ENCODE data around the gene GNRHR.

The GNRHR gene

GRCh38 chr4:67704843-67705242 is 49.3 kb downstream of the GNRHR start:
- ChIA-PET CTCF (no interaction called here), POLR2A (ENCODE audit: low non-redundant PET) (no interaction called here)
- no peak for DNase-seq (ENCODE audit: low spot score)
- no peak for TF ChIP-seq CTCF (conservative IDR thresholded peaks at IDR 0.05; ENCODE audit: low read depth)
- no peak overlapping the region for H3K27ac ChIP-seq

GRCh38 chr4:67702166-67702565 is 52.0 kb downstream of the GNRHR start:
- ChIA-PET CTCF (interaction anchor here (1.1 to 1.2 kb wide), 2 partner anchors 13 to 44 kb away, joined by 3 to 4 read pairs; no protein-coding TSS in a partner anchor), POLR2A (ENCODE audit: low non-redundant PET) (no interaction called here)
- no peak overlapping the region for H3K27ac ChIP-seq
- TF ChIP-seq CTCF (conservative IDR thresholded peaks at IDR 0.05; ENCODE audit: low read depth), result no peak
- DNase-seq (ENCODE audit: low spot score), result no peak

GRCh38 chr4:67701517-67701850 is 52.7 kb downstream of the GNRHR start:
- TF ChIP-seq CTCF (conservative IDR thresholded peaks at IDR 0.05; ENCODE audit: low read depth), result no peak
- no peak for DNase-seq (ENCODE audit: low spot score)
- POLR2A ChIA-PET (ENCODE audit: low non-redundant PET), result no interaction called here
- peak overlapping the region; percentile 89 for H3K27ac ChIP-seq
- CTCF ChIA-PET, result interaction anchor here (1.1 to 1.2 kb wide), 2 partner anchors 14 to 44 kb away, joined by 3 to 4 read pairs; no protein-coding TSS in a partner anchor

- peak; percentile 97 for DNase-seq (ENCODE audit: low spot score)
- ChIA-PET POLR2A (ENCODE audit: low non-redundant PET) (no interaction called here), CTCF (interaction anchor here (0.5 to 1.2 kb wide), 3 partner anchors 14 to 712 kb away, joined by 3 to 5 read pairs (median 4); no protein-coding TSS in a partner anchor)
- H3K27ac ChIP-seq, result peak within 1 kb of the TSS; percentile 89
- TF ChIP-seq CTCF (conservative IDR thresholded peaks at IDR 0.05; ENCODE audit: low read depth), result peak; percentile 43
Measured at GRCh38 chr4:67700738-67701516, 53.3 kb downstream of the GNRHR start, which contains the start of gene UBA6. UBA6 (minus strand) TSS chr4:67701155; CDS start chr4:67701119, 36 bp downstream.

- H3K27ac ChIP-seq, result peak overlapping the region; percentile 89
- TF ChIP-seq CTCF (conservative IDR thresholded peaks at IDR 0.05; ENCODE audit: low read depth), result no peak
- CTCF ChIA-PET, result interaction anchor here (0.5 kb wide), 1 partner anchor 713 kb away, joined by 5 read pairs; no protein-coding TSS in a partner anchor
- DNase-seq (ENCODE audit: low spot score), result peak; percentile 23
- POLR2A ChIA-PET (ENCODE audit: low non-redundant PET), result no interaction called here
Measured at GRCh38 chr4:67700116-67700737, 54.0 kb downstream of the GNRHR start.

GRCh38 chr4:67699603-67700002 is 54.6 kb downstream of the GNRHR start:
- no peak for DNase-seq (ENCODE audit: low spot score)
- TF ChIP-seq CTCF (conservative IDR thresholded peaks at IDR 0.05; ENCODE audit: low read depth), result no peak
- ChIA-PET POLR2A (ENCODE audit: low non-redundant PET) (no interaction called here), CTCF (interaction anchor here (0.9 kb wide), 1 partner anchor 181 kb away, joined by 5 read pairs; no protein-coding TSS in a partner anchor)
- H3K27ac ChIP-seq, result peak overlapping the region; percentile 64
